GM13977 (cell line): ENCODE results near the gene ANKRD27.

Source experiments
- DNase-seq: peaks from one replicate; pipeline ENCODE4 v3.0.0; 2012; ENCODE audit warnings: low spot score
- CTCF ChIP-seq: IDR thresholded peaks from 2 replicates; pipeline ENCODE4 v1.5.1; 2012; ENCODE audit warnings: mild to moderate bottlenecking, control low read depth; ENCODE audit not compliant: insufficient read depth; ENCODE audit errors: extremely low read depth, missing control alignments
- in situ Hi-C: fragments of 300-500 bp; cut with MboI; formaldehyde crosslinking; loops from one replicate; pipeline ENCODE4 v1.12.0; 2022; ENCODE audit warnings: low sequenced_read_pairs, low pct_unique_long_range_greater_than_20kb, mixed read lengths, inconsistent platforms; ENCODE audit not compliant: unreplicated experiment

Gene ANKRD27

DNA sequence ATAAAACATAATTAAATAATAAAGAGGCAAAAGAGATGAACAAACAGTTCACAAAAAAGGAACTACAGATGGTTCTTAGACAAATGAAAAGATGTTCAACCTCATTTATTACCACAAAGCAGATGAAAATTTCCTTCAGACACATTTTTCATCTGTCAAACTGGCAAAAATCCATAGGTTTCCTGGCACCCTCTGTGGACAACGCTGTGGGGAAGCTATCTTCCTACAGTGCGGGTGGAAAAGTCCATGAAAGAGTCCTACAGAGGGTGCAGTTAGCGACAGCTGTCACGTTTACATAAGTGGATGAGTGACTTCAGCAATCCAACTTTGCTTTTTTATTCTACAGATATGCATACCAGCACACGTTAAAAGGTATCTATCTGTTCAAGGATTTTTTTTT is 124.3 kb downstream of the ANKRD27 start:
- no peak for TF ChIP-seq CTCF
- in situ Hi-C loops = no loop called here
- DNase-seq = no peak
